NCI-H748 treated with DMSO at 0.1 percent for 48 hours (cell line): ENCODE data around the gene PDS5B.
A peak's percentile ranks its signal among the peaks of the same experiment; 100 is the strongest.
"Not testable (repeated sequence)": the region's sequence is repeated elsewhere in the genome, so short reads cannot be mapped to it uniquely, and the experiment has no call there.

Experiments
- DNase-seq: peaks from one replicate; lab custom pipeline; 2025; lab: John Stamatoyannopoulos, UW

Gene PDS5B

DNA sequence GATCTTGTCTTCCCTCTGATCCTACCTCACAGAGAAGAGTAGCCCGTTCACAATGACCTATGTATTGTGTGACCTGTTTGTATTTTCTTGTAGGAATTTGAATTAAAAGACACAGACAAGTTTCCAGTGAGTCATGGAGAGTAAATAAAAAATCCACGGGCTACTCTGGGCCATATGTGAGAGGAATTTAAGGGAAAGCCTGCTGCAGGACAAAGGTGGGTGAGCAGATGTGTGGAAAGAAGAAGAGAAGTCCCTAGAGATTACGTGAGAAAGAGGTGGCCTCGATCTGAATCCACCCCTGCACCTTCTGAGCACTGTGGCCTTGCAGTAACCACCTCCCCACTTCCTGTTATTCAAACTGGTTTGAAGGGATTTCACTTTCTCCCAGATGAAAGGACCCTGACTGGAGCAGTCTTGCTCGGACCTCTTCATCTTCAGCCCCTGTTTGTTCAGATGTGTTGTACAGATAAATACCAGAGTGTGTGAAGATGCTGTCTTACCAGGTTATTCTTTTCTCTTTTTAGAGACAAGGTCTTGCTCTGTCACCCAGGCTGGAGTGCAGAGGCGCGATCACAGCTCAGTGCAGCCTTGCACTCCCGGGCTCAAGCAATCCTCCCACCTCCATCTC, 205.4 kb downstream of the PDS5B start:
- no peak for DNase-seq

DNA sequence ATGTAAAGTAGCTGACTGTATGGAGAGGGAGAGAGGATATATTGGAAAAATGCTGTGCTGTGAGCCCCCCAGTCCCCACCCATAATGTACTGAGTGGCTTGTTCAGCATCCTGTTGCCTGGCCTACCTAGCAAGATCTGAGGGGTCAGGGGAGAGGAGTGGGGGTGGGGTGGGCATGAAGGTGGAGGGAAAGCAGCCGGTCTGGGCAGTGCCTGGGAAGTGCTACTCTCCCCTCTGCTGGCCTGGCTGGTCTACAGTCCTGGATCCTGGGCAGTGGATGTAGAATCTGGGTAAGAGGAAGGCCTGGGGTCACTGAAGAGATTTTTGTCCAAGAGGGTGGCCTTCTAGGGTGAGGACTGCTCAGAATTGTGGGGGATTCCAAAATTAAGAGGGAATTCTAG, 210.5 kb downstream of the PDS5B start:
- no peak for DNase-seq

DNA sequence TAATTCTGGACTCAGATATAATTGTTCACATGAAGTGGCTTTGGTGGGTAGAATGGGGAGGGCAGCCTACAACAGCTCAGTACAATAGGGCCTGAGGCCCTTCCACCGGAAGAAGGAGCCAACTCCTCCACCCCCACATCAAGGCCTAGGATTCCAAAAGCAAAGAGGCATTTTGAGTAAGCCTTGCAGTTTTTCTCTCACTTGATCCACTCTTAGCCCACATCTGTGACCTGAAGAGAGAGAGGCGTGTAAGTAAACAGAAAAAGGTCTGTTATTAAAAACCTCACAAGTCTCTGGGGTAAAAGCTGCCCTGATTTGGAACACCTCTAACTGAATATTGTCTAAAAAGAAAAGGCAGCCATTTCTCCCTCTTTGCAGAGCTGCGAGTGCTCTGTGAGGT, 215.9 kb downstream of the PDS5B start:
- no peak for DNase-seq

DNA sequence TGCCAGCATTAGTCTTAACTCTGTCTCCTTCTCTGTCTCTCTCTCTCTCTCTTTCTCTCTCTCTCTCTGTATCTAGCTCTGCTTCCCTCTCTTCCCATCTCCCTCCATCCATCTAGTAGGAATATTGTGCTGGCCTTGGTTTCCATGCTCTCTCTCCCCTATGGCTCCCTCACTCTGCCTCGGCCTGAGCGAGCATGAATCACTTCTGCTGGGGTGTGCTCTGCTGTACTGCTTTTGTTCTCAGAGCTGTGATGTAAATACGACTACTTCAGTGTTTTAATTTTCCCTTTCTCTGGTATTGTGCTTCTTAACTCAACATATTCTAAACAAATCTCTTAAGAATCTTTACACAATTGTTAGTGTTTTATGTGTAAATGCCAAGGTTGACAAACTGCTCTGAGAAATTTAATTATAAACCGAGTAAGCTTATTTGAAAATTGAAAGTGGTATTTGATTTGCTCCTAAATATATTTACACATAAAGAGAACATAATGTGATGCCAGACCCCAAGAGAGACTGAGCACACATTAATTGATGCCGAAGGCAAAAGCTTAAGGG, 218.5 kb downstream of the PDS5B start:
- peak; percentile 96 for DNase-seq

DNA sequence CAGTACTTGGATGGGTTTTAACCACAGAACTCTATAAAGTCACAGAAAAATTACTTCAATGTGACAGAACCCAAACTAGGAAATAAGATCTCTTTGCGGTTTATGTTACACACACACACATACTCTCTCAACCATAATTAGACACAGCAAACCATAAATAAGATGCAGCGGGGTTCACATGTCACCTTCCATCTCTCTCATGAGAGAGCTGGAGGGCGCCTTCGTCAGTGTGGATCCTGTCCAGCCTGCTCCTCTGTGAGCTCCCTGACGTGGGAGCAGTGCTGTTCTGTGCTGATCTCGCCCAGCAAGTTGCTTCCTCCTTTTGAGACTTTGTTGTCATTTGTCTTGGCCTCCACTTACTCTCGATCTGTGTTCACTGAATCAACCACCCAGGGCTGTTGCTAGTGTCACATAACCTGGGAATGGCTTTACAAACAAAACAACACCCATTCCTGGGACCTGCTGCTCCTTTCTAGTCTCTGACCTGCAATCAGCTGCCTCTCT, 225.1 kb downstream of the PDS5B start:
- DNase-seq = no peak

DNA sequence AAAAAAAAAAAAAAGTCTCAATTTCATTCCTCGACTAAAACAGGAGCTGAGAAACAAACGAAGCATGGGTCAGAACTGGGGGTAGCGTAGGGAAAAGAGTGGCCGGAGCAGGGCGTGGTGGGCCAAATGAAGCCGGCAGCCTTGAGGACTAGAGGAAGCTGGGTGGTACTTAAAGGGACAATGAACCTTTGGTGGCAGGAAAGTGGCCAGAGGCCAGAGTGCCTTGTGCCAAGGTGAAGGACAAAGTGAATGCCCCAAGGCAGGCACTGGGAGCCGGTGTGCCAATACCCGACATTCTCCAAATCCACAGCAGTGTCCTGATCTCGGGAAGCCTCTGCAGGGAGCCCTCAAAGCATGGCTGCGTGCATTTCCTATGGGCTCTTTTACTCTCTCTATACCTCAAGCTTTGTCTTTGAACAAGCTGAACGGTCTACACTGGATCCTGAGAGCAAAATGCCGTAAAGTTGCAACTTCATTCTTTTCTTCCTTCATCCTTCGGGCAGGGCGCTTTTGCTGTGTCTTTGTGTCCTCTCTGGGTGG, 235.0 kb downstream of the PDS5B start:
- no peak for DNase-seq

DNA sequence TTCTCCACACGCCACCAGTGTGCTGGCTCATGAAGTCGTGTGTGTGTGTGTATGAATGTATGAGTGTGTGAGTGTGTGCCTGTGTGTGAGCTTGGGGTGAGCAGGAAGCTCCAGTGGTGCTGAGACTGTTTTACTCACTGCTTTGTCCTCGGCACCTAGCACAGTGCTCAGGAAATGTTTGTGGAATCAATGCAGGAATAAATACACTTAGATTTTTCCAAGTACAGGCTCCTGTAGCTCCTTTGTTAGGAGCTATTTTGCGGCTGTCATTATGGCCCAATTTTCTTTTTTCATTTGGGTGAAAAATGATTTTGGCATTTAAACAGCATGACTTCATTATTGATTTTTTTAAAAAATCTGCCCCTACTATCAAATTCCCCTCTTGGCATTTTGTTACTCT, 236.5 kb downstream of the PDS5B start:
- DNase-seq = no peak

DNA sequence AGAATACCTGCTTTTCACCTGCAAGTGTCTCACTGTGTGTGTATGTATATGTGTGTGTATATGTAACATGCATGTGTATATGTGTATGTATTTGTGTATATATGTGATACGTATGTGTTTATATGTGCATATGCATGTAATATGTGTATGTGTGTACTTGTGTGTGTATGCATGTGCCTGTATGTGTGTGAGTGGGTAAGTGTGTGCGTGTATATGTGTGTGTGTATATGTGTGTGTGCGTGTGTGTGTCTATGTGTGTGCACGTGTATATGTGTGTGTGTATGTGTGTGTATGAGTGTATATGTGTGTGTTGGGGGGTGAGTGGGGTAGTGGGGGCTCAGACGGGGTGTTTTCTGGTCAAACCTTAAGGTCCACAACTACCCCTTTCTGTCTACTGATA, 237.3 kb downstream of the PDS5B start:
- DNase-seq = no peak

DNA sequence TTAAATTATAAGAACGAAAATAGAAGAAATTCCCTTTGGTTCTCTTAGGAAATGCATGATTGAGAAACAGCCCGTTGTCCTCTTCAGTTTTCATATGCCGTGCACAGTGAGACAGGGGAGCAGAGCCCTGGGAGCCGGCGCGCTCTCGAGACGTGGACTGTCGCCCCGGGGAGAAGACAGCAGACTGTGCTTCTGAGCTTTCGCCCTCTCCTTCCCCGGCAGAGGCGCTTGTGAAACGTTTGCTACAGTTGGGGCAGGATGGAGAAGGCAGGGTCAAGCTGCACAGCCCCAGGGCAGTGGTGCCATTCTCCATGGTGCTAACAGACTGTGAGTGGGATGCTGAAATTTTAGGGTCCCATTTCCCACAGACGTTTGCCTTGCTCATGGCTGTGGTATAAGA, 237.8 kb downstream of the PDS5B start:
- DNase-seq = no peak

DNA sequence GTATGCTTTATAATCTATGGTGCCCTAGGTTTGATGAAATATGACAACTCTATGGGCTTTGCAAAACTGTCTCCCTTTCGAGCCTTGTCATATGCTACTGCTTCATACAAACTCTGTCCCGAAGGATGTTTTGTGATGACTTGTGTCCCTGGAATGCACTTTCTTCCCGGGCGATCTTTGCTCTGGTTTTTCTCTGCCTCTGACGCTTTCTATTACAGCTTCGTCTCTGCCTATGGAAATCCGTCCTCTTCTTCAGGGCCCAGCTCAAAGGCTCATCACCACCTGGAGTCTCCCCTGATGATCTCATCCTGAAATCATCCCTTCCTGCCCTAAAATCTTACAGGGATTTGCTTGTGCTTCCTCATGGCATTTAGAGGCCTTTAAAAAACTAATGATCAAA, 238.4 kb downstream of the PDS5B start:
- DNase-seq = no peak

DNA sequence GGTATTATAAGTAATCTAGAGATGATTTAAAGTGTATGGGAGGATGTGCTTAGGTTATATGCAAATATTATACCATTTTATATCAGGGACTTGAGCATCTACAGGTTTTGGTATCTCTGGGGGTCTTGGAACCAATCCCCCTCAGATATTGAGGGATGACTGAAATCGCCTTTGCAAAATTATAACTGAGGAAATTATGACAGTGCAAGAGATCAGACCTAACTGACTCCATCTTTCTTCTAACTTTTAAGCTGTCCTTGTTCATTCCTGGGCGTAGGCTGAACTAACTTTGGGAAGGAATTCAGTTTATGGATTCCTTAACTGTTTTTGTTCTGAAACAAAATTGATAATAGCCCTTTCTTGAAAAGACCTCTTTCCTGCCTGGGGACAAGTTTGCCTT, 239.2 kb downstream of the PDS5B start:
- no peak for DNase-seq

DNA sequence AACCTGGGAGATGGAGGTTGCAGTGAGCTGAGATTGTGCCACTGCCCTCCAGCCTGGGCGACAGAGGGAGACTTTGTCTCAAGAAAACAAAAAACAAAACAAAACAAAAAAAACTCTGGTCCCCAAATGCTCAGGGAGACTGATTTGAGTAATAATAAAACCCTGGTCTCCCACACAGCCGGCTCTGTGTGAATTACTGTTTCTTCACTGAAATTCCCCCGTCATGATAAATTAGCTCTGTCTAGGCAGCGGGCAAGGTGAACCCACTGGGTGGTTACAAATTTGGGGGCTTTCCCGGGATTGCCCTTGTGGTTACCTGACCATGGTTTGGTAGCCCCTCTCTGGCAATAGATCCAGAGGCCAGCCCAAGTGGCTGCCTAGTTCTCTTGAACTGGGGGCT, 240.1 kb downstream of the PDS5B start:
- DNase-seq = not testable (repeated sequence)
